IPS DF 6.9 (cell line): ENCODE data around the gene ELL2.

Source experiments
- DNase-seq: peaks from one replicate; pipeline ENCODE4 v3.0.0-alpha.2; 2013; ENCODE audit warnings: low read depth, low spot score
- H3K27ac ChIP-seq: one replicate; pipeline ENCODE4 v1.5.1; 2013; ENCODE audit warnings: low read length, control low read depth
- H3K27me3 ChIP-seq: 2 replicates; pipeline ENCODE4 v1.6.1; 2013; ENCODE audit warnings: mild to moderate bottlenecking, low read length; ENCODE audit not compliant: control insufficient read depth, insufficient read depth
- H3K36me3 ChIP-seq: 2 replicates; pipeline ENCODE4 v1.6.1; 2013; ENCODE audit warnings: low read length; ENCODE audit not compliant: control insufficient read depth, insufficient read depth
- H3K4me1 ChIP-seq: 2 replicates; pipeline ENCODE4 v1.6.1; 2013; ENCODE audit warnings: low read length; ENCODE audit not compliant: control insufficient read depth, insufficient read depth
- H3K4me3 ChIP-seq: 2 replicates; pipeline ENCODE4 v1.5.1; 2013; ENCODE audit warnings: mild to moderate bottlenecking, low read length
- H3K9me3 ChIP-seq: 2 replicates; pipeline ENCODE4 v1.6.1; 2013; ENCODE audit warnings: low read length, inconsistent platforms; ENCODE audit not compliant: control insufficient read depth, insufficient read depth
- WGBS: extraction: QIAGEN DNeasy Blood & Tissue Kit; methylation state at CpG from one replicate; pipeline ENCODE4 v1.1.7; 2013; ENCODE audit warnings: mixed read lengths, missing lambda C conversion rate; ENCODE audit not compliant: insufficient read length, insufficient coverage; 5-methylcytosine and 5-hydroxymethylcytosine counted together

The ELL2 gene

DNA sequence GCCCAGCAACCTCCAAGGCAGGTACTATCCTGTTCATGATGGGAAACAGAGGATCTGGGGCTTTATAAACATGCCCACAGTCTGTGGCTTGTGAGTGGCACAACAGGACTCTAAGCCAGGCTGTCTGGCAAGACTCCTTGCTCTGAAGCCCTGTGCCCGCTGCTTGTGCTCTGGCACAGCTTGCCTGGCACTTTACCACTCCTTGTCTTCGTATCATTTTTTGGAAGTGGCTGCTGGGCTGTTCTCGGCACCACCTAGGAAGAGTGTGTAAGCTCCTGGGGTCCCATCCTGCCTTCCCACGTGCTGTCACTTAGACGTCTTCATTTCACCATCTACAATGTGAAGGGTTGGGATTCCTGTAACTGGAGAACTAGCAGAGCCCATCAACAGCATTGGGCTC lies 79.8 kb downstream of the ELL2 start:
- Histone ChIP-seq H3K4me3 (no peak overlapping the region), H3K36me3 (no peaks in the 10 kb centered on the region), H3K27me3 (no peaks in the 10 kb centered on the region), H3K9me3 (no peaks in the 10 kb centered on the region), H3K4me1 (no peaks in the 10 kb centered on the region; the same call in 1 of the 2 replicates), H3K27ac (no peak overlapping the region)
- WGBS = no CpG with 5 or more reads among the region's 5 CpGs
- DNase-seq = no peak

DNA sequence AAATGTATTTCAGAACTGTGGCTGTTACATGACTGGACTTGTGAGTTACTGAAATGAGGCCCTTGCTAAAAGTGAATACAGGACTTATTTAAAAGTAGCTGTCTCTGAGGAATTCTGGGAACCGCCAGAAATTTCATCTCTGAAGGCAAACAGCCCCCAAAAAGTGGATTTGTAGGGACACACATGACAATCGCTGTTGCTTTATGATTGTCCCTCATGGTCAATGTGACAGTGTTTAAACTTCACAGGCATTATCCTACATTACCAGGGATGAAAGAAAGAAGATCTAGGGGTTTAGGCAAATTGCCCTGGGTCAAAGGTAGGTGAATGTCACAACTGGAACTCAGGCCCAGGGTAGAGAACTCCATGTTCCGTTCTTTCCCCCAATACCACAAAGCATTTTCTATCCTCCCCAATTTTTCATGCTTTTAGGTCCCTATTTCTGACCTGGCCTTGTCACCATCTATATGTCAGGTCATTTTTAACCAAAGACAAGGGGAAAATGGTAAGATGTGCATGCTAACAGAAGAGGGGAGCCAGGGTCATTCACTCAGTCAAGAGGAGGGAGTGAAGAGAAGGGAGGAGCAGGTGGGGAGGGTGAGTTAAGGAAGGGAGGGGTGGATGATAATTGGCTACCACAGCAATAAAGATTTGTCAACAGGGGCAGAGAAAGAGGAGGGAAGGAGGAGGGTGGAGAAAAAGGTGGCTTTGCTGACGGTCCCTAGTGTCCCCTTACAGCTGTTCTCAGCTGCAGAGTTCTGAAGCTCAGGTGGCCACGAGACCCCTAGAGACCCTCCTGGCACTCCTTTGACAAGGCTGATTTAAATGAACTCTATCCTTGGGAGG lies 81.3 kb downstream of the ELL2 start:
- Histone ChIP-seq H3K9me3 (no peaks in the 10 kb centered on the region), H3K4me1 (no peaks in the 10 kb centered on the region; the same call in 1 of the 2 replicates), H3K4me3 (no peak overlapping the region), H3K36me3 (no peaks in the 10 kb centered on the region), H3K27me3 (no peaks in the 10 kb centered on the region), H3K27ac (no peak overlapping the region)
- WGBS = no CpG with 5 or more reads among the region's 5 CpGs
- no peak for DNase-seq

DNA sequence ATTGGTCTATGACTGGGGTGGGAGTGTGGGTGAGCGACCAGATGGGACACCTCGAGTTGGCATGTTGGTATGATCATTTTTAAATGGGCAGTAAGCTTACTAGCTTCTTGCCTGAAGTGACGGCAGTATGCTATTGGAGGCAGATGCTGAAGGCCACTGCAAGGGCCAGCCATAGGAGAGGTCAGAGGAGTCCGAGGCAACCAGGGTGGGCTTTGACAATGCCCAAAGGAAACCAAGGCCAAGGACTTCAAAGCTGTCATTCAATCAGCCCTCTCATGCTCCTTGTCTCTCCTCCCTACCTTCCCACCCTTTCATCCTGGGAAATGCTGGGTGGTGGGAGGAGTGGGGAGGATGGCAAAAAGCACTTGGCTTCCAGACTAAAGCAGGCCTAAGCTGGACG lies 82.0 kb downstream of the ELL2 start:
- H3K4me3 ChIP-seq = no peak overlapping the region
- H3K4me1 ChIP-seq = no peaks in the 10 kb centered on the region; the same call in 1 of the 2 replicates
- no peaks in the 10 kb centered on the region for H3K27me3 ChIP-seq
- no peaks in the 10 kb centered on the region for H3K36me3 ChIP-seq
- no CpG with 5 or more reads among the region's 5 CpGs for WGBS
- DNase-seq = no peak
- H3K27ac ChIP-seq = no peak overlapping the region
- H3K9me3 ChIP-seq = no peaks in the 10 kb centered on the region

DNA sequence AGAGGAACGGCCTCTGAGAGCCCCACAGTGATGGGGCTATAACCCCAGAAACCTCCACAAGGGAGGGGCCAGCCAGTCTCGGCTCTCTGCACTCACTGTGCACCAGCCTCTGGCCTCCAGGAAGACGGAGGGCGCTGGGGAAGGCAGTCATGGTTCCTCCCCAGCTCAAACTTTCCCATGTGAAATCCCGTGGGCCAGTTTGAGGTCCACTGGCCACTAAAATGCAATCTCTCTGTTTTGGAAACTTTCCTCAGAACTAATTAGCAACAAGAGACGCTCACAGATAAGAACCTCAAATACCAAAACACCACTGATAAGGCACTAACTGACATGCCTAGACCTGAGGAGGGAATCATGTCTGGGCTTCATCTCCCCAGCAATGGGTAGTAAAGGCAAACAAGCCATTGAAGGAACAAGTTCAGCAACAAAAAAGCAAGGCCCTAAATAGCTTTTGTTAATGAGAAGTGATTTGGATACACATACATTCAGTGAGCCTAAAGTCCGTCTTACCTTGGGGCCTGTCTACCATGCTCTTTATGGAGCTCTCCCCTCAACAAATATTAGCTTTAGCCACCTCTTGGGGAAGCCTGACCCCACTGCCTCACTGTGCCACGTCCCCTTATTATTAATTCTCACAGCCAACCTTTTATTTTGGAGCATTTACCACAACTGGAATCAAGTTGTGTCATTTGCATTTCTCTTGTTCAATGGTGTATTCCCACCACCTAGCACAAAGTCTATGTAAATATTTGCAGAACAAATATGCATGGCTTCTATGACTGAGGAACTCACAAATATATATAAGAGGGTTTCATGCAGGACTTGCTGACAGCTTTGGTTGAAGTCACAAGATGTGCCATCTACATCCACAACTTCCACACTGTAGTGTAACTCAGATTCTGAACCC lies 83.0 kb downstream of the ELL2 start:
- WGBS = no CpG with 5 or more reads among the region's 8 CpGs
- H3K4me3 ChIP-seq = no peak overlapping the region
- no peak for DNase-seq
- no peaks in the 10 kb centered on the region for H3K36me3 ChIP-seq
- no peaks in the 10 kb centered on the region for H3K9me3 ChIP-seq
- H3K27ac ChIP-seq = no peak overlapping the region
- no peaks in the 10 kb centered on the region; the same call in 1 of the 2 replicates for H3K4me1 ChIP-seq
- no peaks in the 10 kb centered on the region for H3K27me3 ChIP-seq

- WGBS = no CpG with 5 or more reads among the region's 2 CpGs
- no peak for DNase-seq
- H3K27me3 ChIP-seq = no peaks in the 10 kb centered on the region
- no peaks in the 10 kb centered on the region for H3K36me3 ChIP-seq
- H3K4me3 ChIP-seq = no peak overlapping the region
- H3K27ac ChIP-seq = no peak overlapping the region
- no peaks in the 10 kb centered on the region for H3K9me3 ChIP-seq
- H3K4me1 ChIP-seq = no peaks in the 10 kb centered on the region; the same call in 1 of the 2 replicates
Measured at GRCh38 chr5:95876782-95877181, 84.9 kb downstream of the ELL2 start.

GRCh38 chr5:95874246-95874645 lies 87.4 kb downstream of the ELL2 start:
- no peak for DNase-seq
- no peak overlapping the region for H3K27ac ChIP-seq
- H3K4me3 ChIP-seq = no peak overlapping the region
- no peaks in the 10 kb centered on the region for H3K9me3 ChIP-seq
- WGBS = no CpG with 5 or more reads among the region's 3 CpGs
- H3K4me1 ChIP-seq = no peaks in the 10 kb centered on the region
- no peaks in the 10 kb centered on the region for H3K36me3 ChIP-seq
- no peaks in the 10 kb centered on the region for H3K27me3 ChIP-seq

DNA sequence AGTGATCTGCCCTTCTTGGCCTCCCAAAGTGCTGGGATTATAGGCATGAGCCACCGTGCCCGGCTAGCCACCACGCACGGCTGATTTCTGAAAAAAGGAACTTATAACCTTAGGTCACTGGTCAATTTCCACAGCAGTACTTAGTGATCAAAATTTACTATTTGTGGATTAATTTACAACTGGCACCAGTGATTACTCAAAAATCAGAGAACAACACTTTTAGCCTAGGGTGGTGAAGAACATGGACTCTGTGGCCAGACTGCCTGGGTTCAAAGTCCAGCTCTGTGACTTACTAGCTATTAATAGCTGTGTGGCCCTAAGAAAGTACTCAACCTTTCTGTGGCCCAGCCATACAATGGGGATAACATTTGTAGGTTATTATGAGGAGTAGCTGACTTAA lies 88.3 kb downstream of the ELL2 start:
- Histone ChIP-seq H3K36me3 (no peaks in the 10 kb centered on the region), H3K4me3 (no peak overlapping the region), H3K9me3 (no peaks in the 10 kb centered on the region), H3K27ac (no peak overlapping the region), H3K27me3 (no peaks in the 10 kb centered on the region), H3K4me1 (no peaks in the 10 kb centered on the region)
- WGBS = no CpG with 5 or more reads among the region's 4 CpGs
- no peak for DNase-seq

GRCh38 chr5:95872346-95873268 lies 89.0 kb downstream of the ELL2 start:
- Histone ChIP-seq H3K36me3 (no peaks in the 10 kb centered on the region), H3K27me3 (no peaks in the 10 kb centered on the region), H3K4me1 (no peaks in the 10 kb centered on the region), H3K9me3 (no peaks in the 10 kb centered on the region), H3K4me3 (no peak overlapping the region), H3K27ac (no peak overlapping the region)
- no peak for DNase-seq
- no CpG with 5 or more reads among the region's 6 CpGs for WGBS

DNA sequence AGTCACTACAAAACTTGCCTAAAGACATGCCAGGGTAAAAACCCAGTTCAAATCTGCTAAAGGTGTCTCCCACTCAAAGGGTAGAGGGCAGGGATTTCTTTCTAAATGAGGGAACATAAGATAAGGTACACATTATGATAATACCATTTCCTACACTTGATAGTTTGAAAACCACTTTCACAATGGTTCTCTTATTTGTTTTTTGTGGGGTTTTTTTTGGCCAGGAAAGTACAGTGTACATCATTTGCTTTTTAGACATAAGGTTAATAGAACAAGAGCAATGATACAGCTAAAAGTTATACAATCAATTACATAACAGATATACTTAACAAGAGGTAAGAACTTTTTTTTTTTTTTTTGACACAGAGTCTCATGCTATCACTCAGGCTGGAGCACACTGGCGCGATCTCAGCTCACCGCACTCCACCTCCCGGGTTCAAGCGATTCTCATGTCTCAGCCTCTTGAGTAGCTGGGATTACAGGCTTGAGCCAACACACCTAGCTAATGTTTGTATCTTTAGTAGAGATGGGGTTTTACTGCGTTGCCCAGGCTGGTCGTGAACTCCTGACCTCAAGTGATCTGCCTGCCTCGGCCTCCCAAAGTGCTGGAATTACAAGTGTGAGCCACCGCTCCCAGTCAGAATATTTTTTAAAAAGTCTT lies 90.4 kb downstream of the ELL2 start:
- no peaks in the 10 kb centered on the region for H3K36me3 ChIP-seq
- H3K27me3 ChIP-seq = no peaks in the 10 kb centered on the region
- DNase-seq = no peak
- no CpG with 5 or more reads among the region's 9 CpGs for WGBS
- H3K9me3 ChIP-seq = no peaks in the 10 kb centered on the region
- no peaks in the 10 kb centered on the region for H3K4me1 ChIP-seq
- H3K27ac ChIP-seq = no peak overlapping the region
- no peak overlapping the region for H3K4me3 ChIP-seq
